Measurements from ENCODE around the gene KRTAP8-1.

KRTAP8-1 gene

GRCh38 chr21:30813174-30813573 is at the start of gene KRTAP8-1:
Gene KRTAP8-1 (minus strand): TSS chr21:30813274. CDS start chr21:30813220, 54 bp downstream.
- Mint-ChIP-seq H3K27me3 (peaks cover 31% of the 10 kb centered on the region), H3K9me3 (no peaks in the 10 kb centered on the region), H3K27ac (peak within 1 kb of the TSS in 1 of 2 donors; percentile 42), H3K4me3 (no peak within 1 kb of the TSS), H3K4me1 (no peaks in the 10 kb centered on the region)
- DNase-seq (no peak), ATAC-seq (no peak)

GRCh38 chr21:30847627-30848500 is 34.8 kb upstream of the KRTAP8-1 start:
- ATAC-seq (no peak), DNase-seq (no peak)
- Mint-ChIP-seq H3K4me1 (no peaks in the 10 kb centered on the region), H3K4me3 (no peak overlapping the region), H3K27ac (no peak overlapping the region), H3K27me3 (peaks cover 8% of the 10 kb centered on the region), H3K9me3 (no peaks in the 10 kb centered on the region)

GRCh38 chr21:30842990-30843389 is 29.9 kb upstream of the KRTAP8-1 start:
- ATAC-seq, result no peak
- H3K4me3 Mint-ChIP-seq, result no peak overlapping the region

GRCh38 chr21:30839304-30839703 is 26.2 kb upstream of the KRTAP8-1 start:
- H3K4me1 Mint-ChIP-seq, result no peaks in the 10 kb centered on the region
- H3K27me3 Mint-ChIP-seq, result peaks cover 14% of the 10 kb centered on the region
- H3K4me3 Mint-ChIP-seq, result no peak overlapping the region
- peak; percentile 12 to 18 for DNase-seq
- H3K27ac Mint-ChIP-seq, result no peak overlapping the region
- ATAC-seq, result peak; percentile 57
- H3K9me3 Mint-ChIP-seq, result no peaks in the 10 kb centered on the region

More at GRCh38 chr21:30842990-30843389, 29.9 kb upstream of the KRTAP8-1 start:
- Mint-ChIP-seq H3K4me1 (no peaks in the 10 kb centered on the region), H3K27ac (no peak overlapping the region), H3K27me3 (peaks cover 21% of the 10 kb centered on the region), H3K9me3 (no peaks in the 10 kb centered on the region)
- DNase-seq, result no peak

- peaks cover 14% of the 10 kb centered on the region for H3K27me3 Mint-ChIP-seq
- no peak for ATAC-seq
- no peak for DNase-seq
- H3K4me1 Mint-ChIP-seq, result no peaks in the 10 kb centered on the region
- H3K27ac Mint-ChIP-seq, result no peak overlapping the region
- H3K4me3 Mint-ChIP-seq, result no peak overlapping the region
- no peaks in the 10 kb centered on the region for H3K9me3 Mint-ChIP-seq
These were observed 25.5 kb upstream of the KRTAP8-1 start for GRCh38 chr21:30838536-30838935.

GRCh38 chr21:30831194-30831765 is 18.2 kb upstream of the KRTAP8-1 start:
- DNase-seq (peak; percentile 12 to 35), ATAC-seq (no peak)
- peaks cover 0 to 4% of the 10 kb centered on the region in 2 donors for H3K9me3 Mint-ChIP-seq
- no peak overlapping the region for H3K4me3 Mint-ChIP-seq
- no peak overlapping the region for H3K27ac Mint-ChIP-seq
- H3K27me3 Mint-ChIP-seq, result no peaks in the 10 kb centered on the region
- no peaks in the 10 kb centered on the region for H3K4me1 Mint-ChIP-seq

GRCh38 chr21:30829659-30830058 is 16.6 kb upstream of the KRTAP8-1 start, which contains the start of gene KRTAP7-1:
Gene KRTAP7-1 (minus strand): TSS chr21:30829759. CDS start chr21:30829698, 61 bp downstream.
- peaks cover 0 to 4% of the 10 kb centered on the region in 2 donors for H3K9me3 Mint-ChIP-seq
- H3K4me3 Mint-ChIP-seq, result no peak within 1 kb of the TSS
- H3K4me1 Mint-ChIP-seq, result no peaks in the 10 kb centered on the region
- no peaks in the 10 kb centered on the region for H3K27me3 Mint-ChIP-seq
- DNase-seq, result no peak
- no peak for ATAC-seq
- H3K27ac Mint-ChIP-seq, result no peak within 1 kb of the TSS

GRCh38 chr21:30818837-30819610 is 6.0 kb upstream of the KRTAP8-1 start:
- ATAC-seq (no peak), DNase-seq (no peak)
- Mint-ChIP-seq H3K27ac (no peak overlapping the region), H3K4me1 (no peaks in the 10 kb centered on the region), H3K4me3 (no peak overlapping the region), H3K27me3 (peaks cover 24% of the 10 kb centered on the region), H3K9me3 (no peaks in the 10 kb centered on the region)

- Mint-ChIP-seq H3K27ac (no peak overlapping the region), H3K9me3 (no peaks in the 10 kb centered on the region), H3K4me1 (no peaks in the 10 kb centered on the region), H3K27me3 (no peaks in the 10 kb centered on the region), H3K4me3 (no peak overlapping the region)
- DNase-seq, result no peak
- no peak for ATAC-seq
These were observed 12.5 kb downstream of the KRTAP8-1 start for GRCh38 chr21:30800605-30801004.

GRCh38 chr21:30793581-30794314 is 19.3 kb downstream of the KRTAP8-1 start:
- DNase-seq, result no peak

GRCh38 chr21:30779249-30779648 is 33.8 kb downstream of the KRTAP8-1 start:
- no peak for DNase-seq
- Mint-ChIP-seq H3K27ac (no peak overlapping the region), H3K4me3 (no peak overlapping the region), H3K4me1 (no peaks in the 10 kb centered on the region), H3K9me3 (no peaks in the 10 kb centered on the region), H3K27me3 (peaks cover 20% of the 10 kb centered on the region)
- no peak for ATAC-seq

More at GRCh38 chr21:30793581-30794314, 19.3 kb downstream of the KRTAP8-1 start:
- ATAC-seq, result no peak
- Mint-ChIP-seq H3K4me3 (no peak overlapping the region), H3K9me3 (no peaks in the 10 kb centered on the region), H3K27ac (no peak overlapping the region), H3K27me3 (peaks cover 8% of the 10 kb centered on the region), H3K4me1 (no peaks in the 10 kb centered on the region)

- H3K4me1 Mint-ChIP-seq, result no peaks in the 10 kb centered on the region
These were observed 43.2 kb downstream of the KRTAP8-1 start for GRCh38 chr21:30769724-30770431.

More at GRCh38 chr21:30769724-30770431, 43.2 kb downstream of the KRTAP8-1 start:
- ATAC-seq (no peak), DNase-seq (no peak)
- Mint-ChIP-seq H3K27me3 (no peaks in the 10 kb centered on the region), H3K4me3 (no peak overlapping the region), H3K9me3 (no peaks in the 10 kb centered on the region), H3K27ac (no peak overlapping the region)

All from stimulated activated naive CD8-positive, alpha-beta T cell treated with anti-CD3 and anti-CD28 coated beads, Interleukin-15, amount 100 ng/mL, for 72 hours (primary cell).